Pancreas (tissue), 10 donors: Measurements from ENCODE around the gene SLC44A1. TPM values are rescaled to one million over a fixed set of nuclear protein-coding genes. Genes with fewer than 3 reads are reported as not detected.

Source experiments
- ATAC-seq, 4 donors: fragments of 200-7000 bp; cut with Tn5 transposase; one replicate each; pipeline versions ENCODE4 v1.8.0 to v1.9.1; 2020; ENCODE audit warnings: mild to moderate bottlenecking in 4 of 4, moderate library complexity in 4 of 4
- DNase-seq, 6 donors: peaks; one replicate each; pipeline ENCODE4 v3.0.0-alpha.2; 2020
- FAIRE-seq: peaks from 2 replicates; lab custom pipeline; 2012; peaks lifted over from hg19 to GRCh38; lab: Jason Lieb, UNC
- H3K27ac ChIP-seq, 4 donors: fragments of 200-600 bp; sonication (generic); 1 replicate in 3 of 4; 2 replicates in 1 of 4; pipeline versions ENCODE4 v1.5.0 to v1.8.0; 2020
- H3K27me3 ChIP-seq, 4 donors: fragments of 200-600 bp; one replicate each; pipeline ENCODE4 v1.8.0; 2021
- H3K36me3 ChIP-seq, 3 donors: fragments of 200-600 bp; sonication (generic) in 1 of 3; one replicate each; pipeline versions ENCODE4 v1.5.0 to v1.8.0; 2020 to 2021
- H3K4me1 ChIP-seq, 3 donors: fragments of 200-600 bp; one replicate each; pipeline ENCODE4 v1.8.0; 2021
- H3K4me3 ChIP-seq, 4 donors: fragments of 200-600 bp; sonication (generic) in 2 of 4; one replicate each; pipeline versions ENCODE4 v1.5.0 to v1.8.0; 2020 to 2021
- H3K9me3 ChIP-seq, 4 donors: fragments of 200-600 bp; one replicate each; pipeline ENCODE4 v1.8.0; 2021
- CTCF ChIP-seq, 4 donors: fragments of 200-600 bp; sonication (generic) in 3 of 4; IDR thresholded peaks; one replicate each; pipeline versions ENCODE4 v1.5.0 to v1.8.0; 2021; ENCODE audit warnings: antibody characterized with exemption in 4 of 4
- WGBS, 2 donors: extraction: QIAGEN DNeasy Blood & Tissue Kit; methylation state at CpG; one replicate each; pipeline ENCODE4 v1.1.7; 2013; 5-methylcytosine and 5-hydroxymethylcytosine counted together
- intact Hi-C, 3 donors: fragments of 100-400 bp; cut with DNase I; formaldehyde crosslinking; loops; one replicate each; pipeline versions ENCODE4 v1.11.1 to v1.14.2; 2022
- polyA plus RNA-seq, 2 donors: library from polyadenylated mRNA; stranded (reverse); fragments of 200-250 nt; gene quantifications; one replicate each; pipeline ENCODE4 v1.2.3, GENCODE V29; 2013
- total RNA-seq, 6 donors: library from RNA; stranded (reverse); fragmentation: NEBNext Ultra II Directional in 4 of 6; extraction: Animal tissue kit (Norgen Biotek cat#: 25700) in 4 of 6; gene quantifications; one replicate each; pipeline versions ENCODE4 v1.2.1 to v1.2.4, GENCODE V29; 2021 to 2023
- donor health status: healthy with polysubstance abuse.
- donor health status: DM: no; HTN: no; CAD: no; lungs with moderate emphysema.
- donor health status: DM: no; HTN: no; CAD: no.
- donor health status: control.
- donor health status: control.
- donor health status: Bipolar disorder and iron deficiency.
- donor health status: DM: yes; HTN: yes; CAD: no.
- donor health status: DM: no; HTN: no; CAD: no.
- donor health status: DM: no; HTN: no; CAD: no.
- donor health status: DM: yes; HTN: yes; CAD: no.

SLC44A1 gene
- total and polyA plus RNA-seq, 8 donors = 4.6 to 32.3 (median 19.3) TPM

- no peak overlapping the region for H3K4me3 ChIP-seq
- H3K4me1 ChIP-seq = peaks cover 0 to 8% (median 0%) of the 10 kb centered on the region in 3 donors
- ATAC-seq (no peak), FAIRE-seq (no peak), DNase-seq (no peak)
- no peaks in the 10 kb centered on the region for H3K9me3 ChIP-seq
- no peak for TF ChIP-seq CTCF (IDR thresholded peaks at IDR 0.05)
- peaks cover 0 to 8% (median 0%) of the 10 kb centered on the region in 3 donors for H3K36me3 ChIP-seq
- no peaks in the 10 kb centered on the region for H3K27me3 ChIP-seq
- no peak overlapping the region for H3K27ac ChIP-seq
- intact Hi-C loops = no loop called here
- 91 to 94% methylated on average over 2 of the region's 2 CpGs for WGBS, 2 donors
These were observed 88.0 kb downstream of the SLC44A1 start for GRCh38 chr9:105332471-105332870.

- Histone ChIP-seq H3K36me3 (peaks cover 0 to 8% (median 0%) of the 10 kb centered on the region in 3 donors), H3K9me3 (no peaks in the 10 kb centered on the region), H3K27me3 (no peaks in the 10 kb centered on the region), H3K4me3 (no peak overlapping the region), H3K27ac (no peak overlapping the region), H3K4me1 (peaks cover 0 to 8% (median 0%) of the 10 kb centered on the region in 3 donors)
- WGBS, 2 donors = 79 to 98% methylated on average over 1 of the region's 1 CpG
- FAIRE-seq (no peak), ATAC-seq (no peak), DNase-seq (no peak)
- no peak for TF ChIP-seq CTCF (IDR thresholded peaks at IDR 0.05)
- intact Hi-C loops = no loop called here
These were observed 88.6 kb downstream of the SLC44A1 start for GRCh38 chr9:105333076-105333475.

- no peak overlapping the region for H3K4me3 ChIP-seq
- intact Hi-C loops = no loop called here
- H3K27me3 ChIP-seq = no peaks in the 10 kb centered on the region
- H3K4me1 ChIP-seq = peaks cover 0 to 8% (median 0%) of the 10 kb centered on the region in 3 donors
- H3K9me3 ChIP-seq = no peaks in the 10 kb centered on the region
- 82 to 95% methylated on average over 1 of the region's 1 CpG for WGBS, 2 donors
- H3K27ac ChIP-seq = no peak overlapping the region
- H3K36me3 ChIP-seq = peaks cover 0 to 8% (median 0%) of the 10 kb centered on the region in 3 donors
- DNase-seq (no peak), ATAC-seq (no peak), FAIRE-seq (no peak)
- no peak for TF ChIP-seq CTCF (IDR thresholded peaks at IDR 0.05)
These were observed 89.4 kb downstream of the SLC44A1 start for GRCh38 chr9:105333811-105334210.

- no peak for DNase-seq
- ATAC-seq = no peak
- Histone ChIP-seq H3K27ac (no peak overlapping the region), H3K4me1 (no peaks in the 10 kb centered on the region), H3K27me3 (no peaks in the 10 kb centered on the region), H3K9me3 (no peaks in the 10 kb centered on the region), H3K36me3 (peaks cover 0 to 12% (median 0%) of the 10 kb centered on the region in 3 donors), H3K4me3 (no peak overlapping the region)
- FAIRE-seq = no peak
- TF ChIP-seq CTCF (IDR thresholded peaks at IDR 0.05) = no peak
- intact Hi-C loops = no loop called here
- 98 to 99% methylated on average over 2 of the region's 2 CpGs for whole genome bisulfite sequencing, 2 donors
These were observed 93.9 kb downstream of the SLC44A1 start for GRCh38 chr9:105338308-105338707.

GRCh38 chr9:105339849-105340248 is 95.4 kb downstream of the SLC44A1 start:
- TF ChIP-seq CTCF (IDR thresholded peaks at IDR 0.05) = no peak

More at GRCh38 chr9:105339849-105340248, 95.4 kb downstream of the SLC44A1 start:
- Histone ChIP-seq H3K4me3 (no peak overlapping the region), H3K4me1 (no peaks in the 10 kb centered on the region), H3K27me3 (no peaks in the 10 kb centered on the region), H3K27ac (no peak overlapping the region), H3K36me3 (peaks cover 0 to 12% (median 0%) of the 10 kb centered on the region in 3 donors), H3K9me3 (no peaks in the 10 kb centered on the region)
- DNase-seq (no peak), ATAC-seq (no peak), FAIRE-seq (no peak)
- intact Hi-C loops = no loop called here
